AG04450 (cell line): ENCODE measurements around the gene GABBR2. TPM values are rescaled to one million over a fixed set of nuclear protein-coding genes. Genes with fewer than 3 reads are reported as not detected.

Experiments
- CTCF ChIA-PET: fragments of 300-600, 350-600 bp; formaldehyde crosslinking; extraction: SDS; loops from one replicate; lab custom pipeline; 2022; ENCODE audit warnings: antibody characterized with exemption, inconsistent platforms; lab: Charles Lee
- POLR2A ChIA-PET: fragments of 350-600 bp; formaldehyde crosslinking; extraction: SDS; loops from one replicate; lab custom pipeline; 2021; ENCODE audit warnings: antibody characterized with exemption, inconsistent platforms; lab: Yijun Ruan, JAX
- DNase-seq: peaks from one replicate; pipeline ENCODE4 v3.0.0-alpha.2; 2011; ENCODE audit warnings: low read depth, low spot score
- H3K27ac ChIP-seq: one replicate; pipeline ENCODE4 v1.5.1; 2012; ENCODE audit warnings: low read depth, low read length, control low read depth
- H3K27me3 ChIP-seq: one replicate; pipeline ENCODE4 v1.6.0; 2012; ENCODE audit warnings: low read length; ENCODE audit not compliant: control insufficient read depth, insufficient read depth
- H3K4me3 ChIP-seq: 2 replicates; pipeline ENCODE4 v1.5.1; 2011; ENCODE audit warnings: mild to moderate bottlenecking, low read depth, low read length, control low read depth
- H3K9me3 ChIP-seq: 2 replicates; pipeline ENCODE4 v1.5.1; 2012; ENCODE audit warnings: low read length; ENCODE audit not compliant: control insufficient read depth, insufficient read depth
- polyA plus RNA-seq: library from polyadenylated mRNA; depleted of rRNA; stranded (reverse); fragments of >200 nt; gene quantifications from 2 replicates; pipeline ENCODE4 v1.2.3, GENCODE V29; 2011
- TF ChIP-seq, protein P1 (sequence below): IDR thresholded peaks from 2 replicates; pipeline ENCODE4 v1.5.1; 2011; ENCODE audit warnings: low read depth, low read length, control low read depth, inconsistent platforms

Gene GABBR2
- polyA plus RNA-seq, 1 experiment: 2.4 TPM

DNA sequence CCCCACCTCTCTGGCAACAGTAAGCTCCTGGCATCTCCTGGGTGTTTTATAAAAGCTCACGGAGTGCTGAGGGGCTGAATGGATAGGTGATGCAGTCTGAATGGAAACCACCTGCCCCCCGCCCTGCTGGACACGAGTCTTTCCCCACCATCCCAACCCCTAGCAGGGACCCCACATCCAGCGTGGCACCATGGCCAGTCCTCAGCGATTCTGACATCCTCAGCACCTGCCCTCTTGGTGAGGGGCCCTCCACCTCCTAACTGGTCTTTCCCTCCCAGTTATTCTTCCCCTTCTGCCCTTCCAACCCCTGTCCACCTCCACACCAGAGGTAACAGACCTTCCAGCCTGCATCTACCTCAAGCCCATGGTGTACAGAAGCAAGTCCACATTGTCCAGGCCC is 38.7 kb upstream of the GABBR2 start:
- H3K9me3 ChIP-seq: peaks cover 3% of the 10 kb centered on the region; the same call in 1 of the 2 replicates
- no peak for DNase-seq
- no peak overlapping the region for H3K4me3 ChIP-seq
- no peak overlapping the region for H3K27ac ChIP-seq
- ChIA-PET CTCF (interaction anchor here (10.8 kb wide), 1 partner anchor 27 kb away, joined by 72 read pairs; no protein-coding TSS in a partner anchor), POLR2A (no interaction called here)
- no peaks in the 10 kb centered on the region for H3K27me3 ChIP-seq
- TF ChIP-seq, protein P1, sequence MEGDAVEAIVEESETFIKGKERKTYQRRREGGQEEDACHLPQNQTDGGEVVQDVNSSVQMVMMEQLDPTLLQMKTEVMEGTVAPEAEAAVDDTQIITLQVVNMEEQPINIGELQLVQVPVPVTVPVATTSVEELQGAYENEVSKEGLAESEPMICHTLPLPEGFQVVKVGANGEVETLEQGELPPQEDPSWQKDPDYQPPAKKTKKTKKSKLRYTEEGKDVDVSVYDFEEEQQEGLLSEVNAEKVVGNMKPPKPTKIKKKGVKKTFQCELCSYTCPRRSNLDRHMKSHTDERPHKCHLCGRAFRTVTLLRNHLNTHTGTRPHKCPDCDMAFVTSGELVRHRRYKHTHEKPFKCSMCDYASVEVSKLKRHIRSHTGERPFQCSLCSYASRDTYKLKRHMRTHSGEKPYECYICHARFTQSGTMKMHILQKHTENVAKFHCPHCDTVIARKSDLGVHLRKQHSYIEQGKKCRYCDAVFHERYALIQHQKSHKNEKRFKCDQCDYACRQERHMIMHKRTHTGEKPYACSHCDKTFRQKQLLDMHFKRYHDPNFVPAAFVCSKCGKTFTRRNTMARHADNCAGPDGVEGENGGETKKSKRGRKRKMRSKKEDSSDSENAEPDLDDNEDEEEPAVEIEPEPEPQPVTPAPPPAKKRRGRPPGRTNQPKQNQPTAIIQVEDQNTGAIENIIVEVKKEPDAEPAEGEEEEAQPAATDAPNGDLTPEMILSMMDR: no peak

DNA sequence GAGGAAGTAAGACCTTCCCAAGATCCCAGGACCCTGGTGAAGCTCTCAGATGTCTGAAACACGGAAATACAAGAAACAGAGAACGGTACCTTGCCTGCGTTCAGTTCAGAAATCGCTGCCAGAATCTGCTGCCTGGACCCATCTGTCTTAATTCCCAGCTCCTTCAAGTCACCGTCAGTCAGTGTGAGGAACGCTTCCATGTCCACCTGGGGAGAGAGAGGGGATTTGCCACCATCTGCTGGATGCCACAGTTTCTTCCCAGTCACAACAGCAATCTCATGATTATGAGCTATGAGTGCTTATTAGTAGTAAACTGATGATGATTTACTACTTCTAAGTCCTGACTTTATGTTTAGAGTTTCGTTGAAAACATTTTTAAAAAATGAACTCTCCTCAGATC is 36.7 kb upstream of the GABBR2 start:
- ChIA-PET POLR2A (no interaction called here), CTCF (interaction anchor here (10.8 kb wide), 1 partner anchor 29 kb away, joined by 72 read pairs; no protein-coding TSS in a partner anchor)
- no peak for DNase-seq
- TF ChIP-seq, protein P1: no peak
- H3K4me3 ChIP-seq: no peak overlapping the region
- H3K27me3 ChIP-seq: no peaks in the 10 kb centered on the region
- H3K9me3 ChIP-seq: peaks cover 3% of the 10 kb centered on the region; the same call in 1 of the 2 replicates
- H3K27ac ChIP-seq: no peak overlapping the region

DNA sequence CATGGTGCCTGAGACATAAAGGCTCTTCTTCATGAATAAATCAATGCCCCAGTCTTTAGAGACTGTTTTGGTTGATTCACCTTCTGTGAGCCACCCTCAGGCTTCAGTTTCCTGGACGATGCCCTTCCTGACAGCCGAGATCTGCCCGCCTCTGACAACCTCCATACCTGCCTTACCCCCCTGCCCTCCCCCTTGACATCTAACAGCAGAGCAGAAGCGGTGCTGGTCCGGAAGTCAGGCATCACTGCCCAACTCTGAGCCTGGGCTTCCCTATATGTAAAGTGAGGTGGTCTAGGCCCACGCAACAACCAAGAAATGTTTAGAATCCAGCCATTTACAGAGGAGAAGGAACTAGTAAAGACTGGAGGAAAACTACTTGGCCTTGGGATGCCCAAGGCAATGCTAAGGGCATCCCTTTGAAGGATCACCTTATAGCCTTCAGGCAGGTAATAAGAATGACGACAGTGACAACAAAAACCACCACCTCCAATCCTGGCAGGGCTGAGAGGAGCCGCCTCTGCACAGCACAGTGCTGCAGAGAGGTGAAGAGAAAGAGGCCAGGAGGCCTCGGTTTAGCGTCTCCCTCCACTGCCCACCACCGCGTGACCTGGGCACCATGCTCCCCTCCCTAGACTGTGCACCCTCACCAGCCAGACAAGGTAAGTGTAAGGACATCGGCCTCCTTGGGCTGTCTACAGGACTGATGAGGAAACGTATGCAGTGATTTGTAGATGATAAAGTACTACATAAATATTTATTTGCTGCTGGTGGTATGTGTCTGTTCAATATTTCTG is 35.3 kb upstream of the GABBR2 start:
- Histone ChIP-seq H3K4me3 (no peak overlapping the region), H3K9me3 (peaks cover under 1% of the 10 kb centered on the region; the same call in 1 of the 2 replicates), H3K27me3 (no peaks in the 10 kb centered on the region), H3K27ac (no peak overlapping the region)
- DNase-seq: no peak
- TF ChIP-seq, protein P1: no peak
- ChIA-PET POLR2A (no interaction called here), CTCF (interaction anchor here (10.8 kb wide), 1 partner anchor 31 kb away, joined by 72 read pairs; no protein-coding TSS in a partner anchor)

DNA sequence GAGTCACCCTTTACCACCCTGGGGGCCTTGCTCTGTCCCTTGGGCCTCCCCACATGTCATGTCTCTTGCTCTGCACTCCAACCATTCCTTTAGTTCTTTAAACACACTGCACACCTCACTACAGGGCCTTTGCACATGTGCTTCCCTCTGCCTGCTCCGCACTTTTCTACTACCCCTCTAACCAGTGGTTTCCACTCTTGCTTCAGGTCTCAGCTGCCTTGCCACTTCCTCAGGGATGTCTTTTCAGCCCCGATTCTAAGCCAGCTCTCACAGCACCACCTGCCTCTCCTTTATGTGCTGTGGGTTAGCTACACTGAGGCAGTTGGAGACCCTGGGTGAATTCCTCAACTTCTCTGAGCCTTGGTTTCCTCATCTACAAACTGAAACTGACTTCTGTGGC is 34.6 kb upstream of the GABBR2 start:
- Histone ChIP-seq H3K9me3 (no peaks in the 10 kb centered on the region), H3K27me3 (no peaks in the 10 kb centered on the region), H3K4me3 (no peak overlapping the region), H3K27ac (no peak overlapping the region)
- CTCF ChIA-PET: no interaction called here
- TF ChIP-seq, protein P1: no peak
- POLR2A ChIA-PET: no interaction called here
- no peak for DNase-seq
